Activated CD8-positive, alpha-beta memory T cell treated with anti-CD3 and anti-CD28 coated beads for 1 hour (primary cell): Measurements from ENCODE around the gene GMCL1.
"Not testable (repeated sequence)": the region's sequence is repeated elsewhere in the genome, so short reads cannot be mapped to it uniquely, and the experiment has no call there.

Experiments
- DNase-seq, 2 donors: peaks; one replicate each; pipeline ENCODE4 v3.0.0-alpha.2; 2020; ENCODE audit warnings: low read depth in 1 of 2; ENCODE audit errors: extremely low read depth in 1 of 2

The GMCL1 gene

GRCh38 chr2:69847068-69847828 lies 17.8 kb downstream of the GMCL1 start:
- no peak for DNase-seq

- no peak for DNase-seq
Observed at GRCh38 chr2:69848186-69848790, 18.8 kb downstream of the GMCL1 start.

DNA sequence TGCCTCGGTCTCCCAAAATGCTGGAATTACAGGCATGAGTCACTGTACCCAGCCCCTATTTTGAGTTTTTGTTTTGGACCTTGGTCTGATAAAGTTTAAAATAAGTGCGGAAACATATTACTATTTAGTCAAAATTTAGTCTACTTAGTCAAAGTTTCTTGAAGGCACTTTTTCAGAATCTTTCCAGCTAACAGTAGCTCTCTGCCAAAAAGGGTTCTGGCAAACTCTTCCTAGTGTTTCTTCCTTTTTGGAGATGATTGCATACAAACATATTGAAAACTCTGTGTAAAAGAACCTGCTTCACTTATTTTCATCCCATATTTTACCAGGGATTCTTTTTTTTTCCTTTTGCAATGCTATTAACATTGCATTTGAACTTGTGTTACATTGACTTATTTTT lies 28.8 kb downstream of the GMCL1 start:
- DNase-seq, result no peak

DNA sequence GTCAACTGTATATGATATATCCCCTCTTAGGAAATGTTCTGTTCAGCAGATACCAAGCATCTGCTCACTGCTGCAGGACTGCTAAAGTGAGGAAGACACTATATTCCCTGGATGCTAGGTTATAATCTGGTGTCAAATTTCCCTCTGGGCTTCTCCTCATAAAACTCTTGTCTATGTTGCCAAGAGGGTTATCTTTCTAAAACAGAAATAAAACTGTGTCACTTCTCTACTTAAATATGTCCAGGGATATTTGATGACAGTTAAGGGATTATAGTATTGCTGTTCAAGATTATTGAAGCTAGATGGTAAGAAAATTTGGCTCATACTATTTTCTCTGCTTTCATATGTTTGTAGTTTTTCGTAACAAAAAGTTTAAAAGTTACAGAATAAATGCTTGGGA lies 33.8 kb downstream of the GMCL1 start:
- no peak for DNase-seq

DNA sequence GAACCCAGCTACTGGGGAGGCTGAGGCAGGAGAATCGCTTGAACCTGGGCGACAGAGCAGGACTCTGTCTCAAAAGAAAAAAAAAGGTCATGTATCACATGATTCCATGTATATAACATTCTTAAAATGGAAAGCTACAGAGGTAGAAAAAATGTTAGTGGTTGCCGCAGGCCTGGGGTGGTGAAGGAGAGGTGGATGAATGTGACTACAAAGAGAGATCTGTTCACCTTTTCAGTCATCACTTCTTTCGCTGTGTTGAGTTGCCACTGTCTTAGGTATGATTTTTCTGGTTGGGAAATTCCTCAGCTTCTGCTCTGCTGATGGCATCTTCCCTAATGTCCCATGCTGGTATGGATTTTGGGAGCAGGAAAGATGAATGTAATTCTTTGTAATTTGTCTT lies 59.0 kb downstream of the GMCL1 start:
- no peak for DNase-seq

DNA sequence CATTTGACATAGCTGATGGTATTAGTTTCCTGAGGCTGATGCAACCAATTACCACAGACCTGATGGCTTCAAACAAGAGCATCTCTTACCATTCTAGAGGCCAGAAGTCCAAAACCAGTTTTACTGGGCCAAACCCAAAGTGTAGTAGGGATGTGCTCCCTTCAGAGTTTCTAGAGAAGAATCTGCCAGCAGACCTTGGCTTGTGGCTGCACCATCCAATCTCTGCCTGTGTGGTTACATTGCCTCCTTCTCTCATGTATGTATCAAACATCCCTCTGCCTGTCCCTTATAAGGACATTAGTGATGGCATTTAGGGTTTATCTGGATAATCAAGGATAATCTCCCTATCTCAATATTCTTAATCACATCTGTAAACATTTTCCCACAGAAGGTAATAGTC lies 59.8 kb downstream of the GMCL1 start:
- no peak for DNase-seq

- no peak for DNase-seq
Observed at GRCh38 chr2:69890881-69891280, 61.4 kb downstream of the GMCL1 start.

DNA sequence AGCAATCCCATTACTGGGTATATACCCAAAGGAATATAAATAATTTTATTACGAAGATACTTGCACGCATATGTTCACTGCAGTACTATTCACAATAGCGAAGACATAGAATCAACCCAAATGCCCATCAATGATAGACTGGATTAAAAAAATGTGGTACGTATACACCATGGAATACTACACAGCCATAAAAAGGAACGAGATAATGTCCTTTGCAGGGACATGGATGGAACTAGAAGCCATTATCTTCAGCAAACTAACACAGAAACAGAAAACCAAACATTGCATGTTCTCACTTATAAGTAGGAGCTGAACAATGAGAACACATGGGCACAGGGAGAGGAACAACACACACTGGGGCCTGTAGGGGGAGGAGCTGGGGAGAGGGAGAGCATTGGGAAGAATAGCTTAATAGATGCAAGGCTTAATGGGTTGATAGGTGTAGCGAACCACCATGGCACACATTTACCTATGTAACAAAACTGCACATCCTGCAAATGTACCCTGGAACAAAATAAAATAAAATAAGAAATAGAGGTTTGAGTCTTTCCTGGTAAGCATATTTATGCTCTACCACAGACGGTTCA lies 63.5 kb downstream of the GMCL1 start:
- not testable (repeated sequence) for DNase-seq

- DNase-seq, result peak; percentile 57 to 60
Observed at GRCh38 chr2:69893684-69894551, 64.5 kb downstream of the GMCL1 start, which contains the start of gene SNRNP27. TSS of gene SNRNP27 (plus strand) at chr2:69893956. CDS start at chr2:69893985, 29 bp downstream.

GRCh38 chr2:69894737-69895136 lies 65.3 kb downstream of the GMCL1 start:
- DNase-seq, result not testable (repeated sequence)

GRCh38 chr2:69902213-69902922 lies 72.9 kb downstream of the GMCL1 start:
- DNase-seq, result no peak

GRCh38 chr2:69907216-69907615 lies 77.8 kb downstream of the GMCL1 start:
- DNase-seq, result no peak

DNA sequence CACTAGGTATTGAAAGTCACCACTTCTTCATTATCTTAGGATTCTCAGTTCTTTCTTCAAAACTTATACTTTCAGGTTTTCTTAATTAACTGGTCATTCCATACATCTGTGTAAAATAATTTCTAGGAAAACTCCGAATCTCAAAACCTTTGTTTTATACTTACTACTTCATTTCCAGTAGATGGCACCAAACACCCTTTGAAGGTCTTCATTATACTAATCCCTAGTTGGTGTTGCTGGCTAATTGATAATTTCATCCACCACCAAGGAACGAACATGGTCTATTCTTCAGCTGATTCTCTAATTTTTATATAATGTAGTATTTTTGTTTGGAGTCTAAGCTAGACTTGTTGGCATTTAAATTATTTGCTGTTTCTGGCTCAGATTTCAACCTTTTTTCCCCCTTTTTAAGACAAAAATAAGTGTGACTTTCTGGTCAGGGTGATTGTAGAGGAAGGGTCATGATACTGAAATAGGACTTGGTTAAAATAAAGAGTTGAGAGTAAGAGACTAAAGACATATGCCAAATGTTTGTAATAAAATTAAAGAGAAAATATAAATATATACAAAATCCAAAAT lies 82.6 kb downstream of the GMCL1 start:
- no peak for DNase-seq

- peak in 1 of 2 donors; percentile 13 for DNase-seq
Observed at GRCh38 chr2:69914164-69914949, 84.9 kb downstream of the GMCL1 start.

DNA sequence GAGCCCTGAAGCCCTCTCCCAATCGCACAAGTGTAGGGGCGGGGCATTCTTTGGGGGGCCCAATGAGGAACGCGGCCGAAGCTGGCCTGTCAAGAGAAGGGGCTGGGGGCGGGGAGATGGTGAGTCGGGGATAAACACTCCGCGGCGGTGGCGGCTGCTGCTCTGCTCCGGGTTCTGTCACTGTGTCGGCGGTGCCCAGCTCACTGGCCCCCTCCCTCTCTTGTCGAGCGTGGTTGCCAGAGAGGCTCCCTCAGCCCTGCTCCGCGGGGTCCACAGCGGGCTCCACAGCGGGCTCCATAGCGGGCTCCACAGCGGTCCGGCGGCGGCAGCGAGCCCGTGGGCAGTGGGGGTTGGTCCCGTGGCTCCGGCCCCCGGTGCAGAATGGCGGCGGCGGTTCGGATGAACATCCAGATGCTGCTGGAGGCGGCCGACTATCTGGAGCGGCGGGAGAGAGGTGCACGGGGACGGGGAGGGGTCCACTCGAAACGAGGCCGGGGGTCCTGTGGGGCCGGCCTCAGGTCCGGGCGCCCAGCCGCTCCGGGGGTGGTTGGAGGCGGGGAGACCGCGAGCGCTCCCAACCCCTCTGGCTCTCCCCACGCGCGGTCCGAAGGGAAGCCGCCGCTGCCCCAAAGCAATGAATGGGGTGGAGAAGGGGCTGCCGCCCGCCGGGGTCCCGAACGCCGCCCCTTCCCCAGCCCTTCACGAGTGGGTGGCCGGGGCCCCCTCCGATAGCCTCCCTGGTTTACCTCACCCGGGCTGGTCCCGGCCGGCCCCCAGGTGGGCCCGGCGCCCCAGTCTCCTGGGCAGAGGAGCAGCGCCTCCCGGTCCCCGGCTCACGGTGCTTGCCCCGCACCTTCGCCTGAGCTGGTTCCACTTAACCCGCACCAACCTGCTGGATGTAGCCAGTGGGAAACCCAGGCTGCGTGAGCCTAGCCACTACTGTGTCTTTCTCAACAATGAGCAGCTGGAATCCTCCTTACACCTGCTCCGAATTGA lies 85.8 kb downstream of the GMCL1 start, which contains the start of gene MXD1:
Gene MXD1, plus strand, starts transcription at position 160 of the 996 bp plus-strand sequence. Its CDS starts 222 bp downstream, at position 382.
- peak; percentile 98 to 100 for DNase-seq

GRCh38 chr2:69916106-69916505 lies 86.6 kb downstream of the GMCL1 start:
- no peak for DNase-seq

DNA sequence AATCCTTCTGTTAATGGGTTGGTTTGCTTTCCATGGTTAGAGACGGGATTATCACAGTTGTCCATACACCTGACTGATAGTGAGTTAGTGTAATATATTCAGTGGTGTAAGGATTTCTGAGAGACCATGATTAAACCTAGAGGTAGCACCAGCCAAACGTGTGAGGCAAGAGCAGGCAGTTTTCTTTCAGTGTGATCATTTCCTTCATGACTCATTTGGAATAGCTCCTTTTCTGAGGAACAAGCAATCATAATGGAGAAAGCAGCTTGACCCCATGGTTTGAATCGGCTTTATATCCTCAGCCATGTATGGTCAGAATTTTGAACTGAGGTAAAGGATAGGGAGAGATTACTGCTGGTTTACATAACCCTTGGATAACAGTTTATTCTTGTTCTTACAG lies 88.4 kb downstream of the GMCL1 start:
- no peak for DNase-seq

- no peak for DNase-seq
Observed at GRCh38 chr2:69918401-69918800, 88.9 kb downstream of the GMCL1 start.
